OCI-M1 (cell line): ENCODE measurements around the gene TRIM72.
"Not testable (repeated sequence)": the region's sequence is repeated elsewhere in the genome, so short reads cannot be mapped to it uniquely, and the experiment has no call there.

Experiments
- DNase-seq: peaks from one replicate; lab custom pipeline; 2025; lab: John Stamatoyannopoulos, UW

The TRIM72 gene

DNA sequence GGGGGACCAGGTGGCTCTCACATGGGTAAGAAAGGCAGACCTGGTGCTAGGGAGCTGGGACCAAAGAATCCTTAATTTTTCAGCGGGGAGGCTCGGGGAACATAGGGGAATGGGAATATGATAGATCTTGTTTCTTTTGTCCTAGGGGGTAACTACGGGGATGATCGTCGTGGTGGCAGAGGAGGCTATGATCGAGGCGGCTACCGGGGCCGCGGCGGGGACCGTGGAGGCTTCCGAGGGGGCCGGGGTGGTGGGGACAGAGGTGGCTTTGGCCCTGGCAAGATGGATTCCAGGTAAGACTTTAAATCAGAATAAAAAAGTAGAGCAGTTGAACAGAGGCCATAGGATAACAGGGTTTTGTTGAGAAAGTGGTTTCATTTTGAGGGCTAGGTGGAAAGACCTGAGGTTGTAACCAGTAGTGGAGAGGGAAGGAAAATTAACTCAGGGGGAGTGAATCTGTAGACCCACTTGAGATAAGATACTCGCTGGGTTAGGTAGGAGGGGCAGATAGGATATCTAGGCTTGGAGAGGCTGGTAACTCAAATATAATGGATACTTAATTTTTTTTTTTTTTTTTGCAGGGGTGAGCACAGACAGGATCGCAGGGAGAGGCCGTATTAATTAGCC is 23.0 kb upstream of the TRIM72 start:
- no peak for DNase-seq

DNA sequence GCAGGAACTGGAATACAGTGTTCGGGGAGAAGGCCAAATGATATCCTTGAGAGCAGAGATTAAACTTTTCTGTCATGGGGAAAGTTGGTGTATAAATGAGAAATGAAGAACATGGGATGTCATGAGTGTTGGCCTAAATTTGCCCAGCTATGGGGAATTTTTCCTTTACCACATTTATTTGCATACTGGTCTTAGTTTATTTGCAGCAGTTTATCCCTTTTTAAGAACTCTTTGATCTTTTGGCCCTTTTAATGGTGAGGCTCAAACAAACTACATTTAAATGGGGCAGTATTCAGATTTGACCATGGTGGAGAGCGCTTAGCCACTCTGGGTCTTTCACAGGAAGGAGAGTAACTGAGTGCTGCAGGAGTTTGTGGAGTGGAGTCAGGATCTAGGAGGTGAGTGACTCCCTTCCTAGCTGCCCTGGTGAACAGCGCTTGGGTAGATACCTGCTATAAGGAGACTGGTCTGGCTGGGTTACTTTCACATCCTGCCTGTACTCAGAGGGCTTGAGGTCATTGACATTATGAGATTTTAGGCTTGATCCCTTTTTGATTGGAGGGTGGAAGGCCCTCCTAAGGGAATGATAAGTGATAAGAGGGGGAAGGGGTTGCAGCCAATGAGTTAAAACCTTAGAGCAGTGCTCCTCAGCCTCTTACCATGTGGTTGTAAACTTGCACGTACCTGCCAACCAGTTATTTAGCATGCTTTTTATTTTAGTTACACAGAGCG is 22.1 kb upstream of the TRIM72 start:
- DNase-seq: no peak

DNA sequence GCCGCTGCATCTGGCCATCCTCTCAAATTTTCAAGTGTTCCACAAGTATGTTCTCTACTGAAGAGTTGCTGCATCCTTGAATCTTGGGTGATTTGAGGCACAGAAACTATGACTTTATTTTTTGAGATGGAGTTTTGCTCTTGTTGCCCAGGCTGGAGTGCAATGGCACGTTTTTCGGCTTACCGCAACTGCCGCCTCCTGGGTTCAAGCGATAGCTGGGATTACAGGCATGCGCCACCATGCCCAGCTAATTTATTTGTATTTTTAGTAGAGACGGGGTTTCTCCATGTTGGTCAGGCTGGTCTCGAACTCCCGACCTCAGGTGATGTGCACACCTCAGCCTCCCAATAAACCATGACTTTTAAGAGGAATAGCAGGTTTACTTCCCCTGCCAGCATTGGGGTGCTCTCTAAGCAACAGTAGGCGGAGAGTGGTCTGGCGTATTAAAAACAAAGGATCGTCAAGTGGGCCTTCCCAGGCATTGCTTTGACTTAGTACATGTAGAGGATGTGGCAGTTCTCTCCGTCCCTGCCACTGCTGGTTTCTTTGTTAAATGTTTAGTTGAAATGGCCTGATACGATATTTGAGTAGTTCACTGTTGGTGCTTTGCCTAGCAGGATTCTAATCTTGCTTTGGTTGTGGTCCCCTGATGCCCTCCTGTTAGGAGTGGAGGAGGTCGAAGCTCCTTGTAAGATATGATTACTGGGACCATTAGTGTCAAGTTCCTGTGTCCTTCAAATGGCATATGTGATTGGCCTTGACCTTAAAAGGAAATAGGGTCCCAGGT is 20.9 kb upstream of the TRIM72 start:
- DNase-seq: no peak

DNA sequence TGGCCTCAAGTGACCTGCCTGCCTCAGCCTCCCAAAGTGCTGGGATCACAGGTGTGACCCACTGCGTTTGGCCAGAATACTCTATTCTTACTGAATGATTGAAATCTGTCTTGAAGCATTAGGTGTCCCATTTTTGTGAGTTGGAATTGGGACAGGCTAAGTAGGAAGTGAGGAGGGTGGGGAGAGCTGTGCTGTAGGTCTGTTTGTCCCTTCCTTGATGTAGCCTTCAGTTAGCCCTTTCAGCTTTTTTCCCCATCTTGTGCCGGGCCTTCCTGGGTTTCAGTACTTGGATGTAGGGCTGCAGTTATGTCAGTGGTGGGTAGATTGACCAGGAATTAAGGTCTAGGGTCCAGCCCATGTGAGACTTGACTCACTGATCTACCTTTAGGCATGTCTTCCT is 20.0 kb upstream of the TRIM72 start:
- DNase-seq: no peak

DNA sequence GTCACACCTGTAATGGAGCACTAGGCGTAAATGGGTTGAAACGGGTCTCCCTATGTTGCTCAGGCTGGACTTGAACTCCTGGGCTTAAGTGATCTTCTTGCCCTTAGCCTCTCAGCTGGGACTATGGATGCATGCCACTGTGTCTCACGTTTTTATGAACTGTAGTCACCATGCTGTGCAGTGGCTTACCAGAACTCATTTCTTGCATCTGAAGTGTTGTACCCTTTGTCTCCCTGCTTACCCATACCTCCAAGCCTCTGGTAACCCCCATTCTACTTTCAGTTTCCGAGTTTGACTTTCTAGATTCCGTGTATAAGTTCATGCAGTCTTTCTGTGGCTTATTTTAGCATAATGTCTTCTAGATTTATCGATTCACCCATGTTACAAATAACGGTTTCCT is 19.0 kb upstream of the TRIM72 start:
- DNase-seq: no peak

DNA sequence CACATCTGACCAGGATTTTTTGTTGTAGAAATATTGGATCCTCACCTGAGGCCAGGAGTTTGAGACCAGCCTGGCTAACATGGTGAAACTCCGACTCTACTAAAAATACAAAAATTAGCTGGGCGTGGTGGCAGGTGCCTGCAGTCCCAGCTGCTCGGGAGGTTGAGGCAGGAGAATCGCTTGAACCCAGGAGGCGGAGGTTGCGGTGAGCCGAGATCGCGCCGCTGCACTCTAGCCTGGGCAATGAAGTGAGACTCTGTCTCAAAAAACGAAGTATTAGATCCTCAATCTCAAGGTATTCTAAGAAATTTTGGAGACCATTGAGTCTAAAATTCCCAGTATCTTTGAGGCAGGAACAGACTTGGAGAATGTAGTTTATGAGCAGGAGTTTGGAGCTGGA is 18.1 kb upstream of the TRIM72 start:
- DNase-seq: not testable (repeated sequence)

DNA sequence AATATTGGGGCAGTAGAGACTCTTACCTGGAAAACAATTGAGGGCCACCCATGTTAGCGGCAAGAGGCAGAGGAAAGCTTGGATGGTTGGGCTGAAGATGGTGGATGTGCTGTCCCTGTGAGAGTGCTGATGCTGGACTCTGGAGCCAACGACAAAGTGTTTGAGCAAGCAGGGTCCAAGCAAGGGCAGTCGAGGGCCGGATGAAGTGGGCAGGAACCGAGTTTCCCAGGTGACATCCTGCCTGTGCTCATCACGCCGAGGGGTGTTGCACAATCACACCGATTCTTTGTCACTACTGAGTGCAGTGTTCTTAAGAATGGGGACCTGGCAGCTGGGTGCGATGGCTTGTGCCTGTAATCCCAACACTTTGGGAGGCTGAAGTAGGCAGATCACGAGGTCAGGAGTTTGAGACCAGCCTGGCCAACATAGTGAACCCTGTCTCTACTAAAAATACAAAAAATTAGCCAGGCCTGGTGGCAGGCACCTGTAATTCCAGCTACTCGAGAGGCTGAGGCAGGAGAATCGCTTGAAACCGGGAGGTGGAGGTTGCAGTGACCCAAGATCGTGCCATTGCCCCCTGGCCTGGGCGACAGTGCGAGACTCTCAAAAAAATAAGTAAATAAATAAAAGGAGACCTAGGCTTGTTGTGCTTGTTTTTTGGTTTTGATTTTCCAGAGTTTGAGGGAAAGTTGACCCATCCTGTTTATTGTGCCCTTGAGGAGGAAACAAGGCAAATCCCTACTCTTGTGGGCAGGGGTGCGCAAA is 17.4 kb upstream of the TRIM72 start:
- no peak for DNase-seq

DNA sequence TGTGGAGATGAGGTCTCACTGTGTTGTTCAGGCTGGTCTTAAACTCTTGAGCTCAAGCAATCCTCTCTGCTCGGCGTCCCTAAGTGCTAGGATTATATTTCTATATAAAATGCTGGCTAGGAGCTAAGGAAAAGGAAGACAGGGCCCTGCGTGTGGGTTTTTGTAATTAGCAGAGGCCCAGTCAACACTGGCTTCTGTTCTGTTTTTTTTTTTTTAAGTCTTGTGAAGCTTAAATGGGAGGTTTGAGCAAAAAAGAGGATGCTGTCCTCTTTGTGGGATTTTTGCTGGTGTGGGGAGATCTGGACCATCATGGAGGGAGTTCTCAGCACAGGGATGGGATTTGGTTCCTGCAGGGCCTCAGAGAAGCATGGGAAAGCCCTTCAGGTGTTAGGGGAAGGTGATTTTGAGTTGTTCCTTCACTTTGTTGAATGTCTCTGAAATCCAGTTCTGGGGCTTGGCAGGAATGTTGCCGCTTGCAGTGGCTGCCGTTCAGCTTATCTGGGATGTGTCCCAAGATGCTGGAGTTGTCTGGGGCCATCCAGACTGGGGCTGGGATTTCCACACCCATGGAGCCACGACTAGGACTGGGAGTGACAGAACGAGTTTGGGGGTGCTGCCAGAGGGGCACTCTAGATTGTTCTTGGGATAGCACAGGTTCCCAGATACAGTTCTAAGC is 15.6 kb upstream of the TRIM72 start:
- no peak for DNase-seq

DNA sequence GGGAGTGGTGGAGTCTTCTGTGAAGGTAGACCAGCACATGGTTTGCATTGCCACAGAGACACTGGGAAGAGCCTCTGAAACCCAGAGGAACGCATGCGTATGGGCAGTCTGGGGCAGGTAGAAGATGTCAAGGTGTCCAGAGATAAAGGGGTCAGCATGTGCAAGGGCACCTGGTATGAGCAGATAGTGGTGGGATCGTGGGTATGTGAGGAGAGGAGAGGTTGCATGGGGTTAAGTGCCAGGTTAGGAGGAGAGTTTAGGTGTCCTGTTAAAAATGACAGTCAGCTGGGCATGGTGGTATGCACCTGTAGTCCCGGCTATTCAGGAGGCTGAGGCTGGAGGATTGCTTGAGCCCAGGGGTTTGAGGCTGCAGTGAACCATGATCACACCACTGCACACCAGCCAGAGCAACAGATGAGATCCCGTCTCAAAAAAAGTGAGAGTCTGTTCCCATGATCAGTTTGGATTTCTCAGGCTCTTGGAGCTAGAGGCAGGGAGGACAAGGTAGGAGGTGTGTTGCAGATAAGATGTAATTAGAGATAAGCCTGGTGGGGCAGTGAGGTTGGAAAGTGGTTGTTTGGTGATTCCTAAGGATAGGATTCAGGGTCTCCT is 14.4 kb upstream of the TRIM72 start:
- no peak for DNase-seq

DNA sequence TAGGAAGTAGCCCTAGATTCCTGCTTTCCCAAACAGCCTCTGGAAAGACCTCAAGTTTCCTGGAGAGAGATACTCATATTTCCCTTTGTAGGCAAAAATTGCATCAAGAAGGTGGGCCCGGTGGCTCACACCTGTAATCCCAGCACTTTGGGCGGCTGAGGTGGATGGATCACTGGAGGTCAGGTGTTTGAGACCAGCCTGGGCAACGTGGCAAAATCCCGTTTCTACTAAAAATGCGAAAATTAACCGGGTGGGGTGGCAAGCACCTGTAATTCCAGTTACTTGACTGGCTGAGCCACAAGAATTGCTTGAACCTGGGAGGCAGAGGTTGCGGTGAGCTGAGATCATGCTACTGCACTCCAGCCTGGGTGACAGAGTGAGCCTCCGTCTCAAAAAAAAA is 13.8 kb upstream of the TRIM72 start:
- not testable (repeated sequence) for DNase-seq

DNA sequence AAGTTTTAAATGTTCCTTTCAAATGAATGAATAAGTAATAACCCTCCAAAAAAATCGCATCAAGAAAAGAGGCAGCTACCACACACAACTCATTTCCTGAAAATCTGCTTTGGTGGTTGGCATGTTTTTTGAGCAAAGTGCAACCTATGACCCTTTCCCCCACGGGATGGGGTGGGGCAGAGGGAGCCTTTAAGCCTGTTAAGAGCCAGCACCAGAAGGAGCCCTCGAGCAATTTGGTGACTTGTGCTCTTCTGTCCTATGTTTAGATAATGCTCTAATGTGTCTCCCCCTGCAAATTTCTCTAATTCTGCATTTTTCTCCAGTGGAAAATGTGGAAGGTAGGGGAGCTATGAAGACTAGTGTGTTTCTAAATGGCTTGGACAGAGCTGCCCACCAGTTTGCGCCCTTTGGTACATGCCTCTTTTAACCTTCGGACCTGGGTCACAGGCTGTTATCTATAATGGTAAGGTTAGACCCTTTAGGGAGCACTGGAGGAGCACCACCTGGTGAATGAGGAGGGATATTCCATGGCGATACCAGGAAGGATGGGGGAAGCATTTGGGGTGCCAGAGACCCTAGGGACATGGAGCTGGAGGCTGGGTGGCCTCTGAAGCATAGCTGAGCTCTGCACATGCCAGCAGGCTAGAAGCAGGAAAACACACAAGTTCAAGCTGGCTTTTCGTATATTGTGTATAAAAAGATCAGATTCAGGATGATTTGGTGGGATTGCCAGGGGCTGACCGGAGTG is 12.9 kb upstream of the TRIM72 start:
- DNase-seq: peak; percentile 82

DNA sequence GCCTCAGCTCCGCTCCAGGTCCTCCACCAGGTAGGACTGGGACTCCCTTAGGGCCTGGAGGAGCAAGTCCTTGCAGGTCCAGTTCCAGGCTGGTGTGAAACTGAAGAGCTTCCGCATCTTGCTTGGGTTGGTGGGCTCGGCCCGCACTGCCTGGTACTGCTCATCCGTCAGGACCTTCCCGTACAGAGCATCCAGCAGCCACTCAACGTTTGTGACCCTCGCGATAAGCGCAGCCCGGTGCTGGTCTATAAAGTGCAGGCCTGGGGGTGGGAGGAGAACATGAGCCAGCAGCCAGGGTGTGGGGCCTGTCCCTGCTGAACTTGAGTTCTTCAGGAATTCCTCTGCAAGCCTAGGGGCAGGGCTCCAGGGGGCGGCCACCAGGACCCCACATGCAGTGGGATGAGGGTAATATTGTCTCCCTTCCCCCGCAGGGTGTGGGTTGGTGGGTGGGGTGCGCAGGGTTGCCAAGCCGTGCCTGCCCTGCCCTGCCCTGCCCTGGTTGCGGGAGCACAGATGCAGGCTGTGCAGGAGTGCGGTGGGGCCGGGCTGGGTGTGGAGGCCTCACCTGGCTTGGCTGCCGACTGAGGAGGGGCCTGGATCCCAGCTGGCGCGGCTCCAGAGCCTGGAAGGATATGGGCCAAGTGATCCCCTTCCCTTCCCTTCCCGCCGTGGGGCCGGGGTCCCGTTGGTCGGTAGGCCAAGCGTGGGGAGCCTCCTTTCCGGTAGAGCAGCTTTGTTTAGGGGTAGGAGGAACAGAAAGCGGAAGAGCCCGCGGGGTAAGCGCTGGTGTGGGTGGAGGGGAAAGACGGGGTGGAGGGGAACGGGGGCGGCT is 12.1 kb upstream of the TRIM72 start:
- DNase-seq: peak; percentile 46

DNA sequence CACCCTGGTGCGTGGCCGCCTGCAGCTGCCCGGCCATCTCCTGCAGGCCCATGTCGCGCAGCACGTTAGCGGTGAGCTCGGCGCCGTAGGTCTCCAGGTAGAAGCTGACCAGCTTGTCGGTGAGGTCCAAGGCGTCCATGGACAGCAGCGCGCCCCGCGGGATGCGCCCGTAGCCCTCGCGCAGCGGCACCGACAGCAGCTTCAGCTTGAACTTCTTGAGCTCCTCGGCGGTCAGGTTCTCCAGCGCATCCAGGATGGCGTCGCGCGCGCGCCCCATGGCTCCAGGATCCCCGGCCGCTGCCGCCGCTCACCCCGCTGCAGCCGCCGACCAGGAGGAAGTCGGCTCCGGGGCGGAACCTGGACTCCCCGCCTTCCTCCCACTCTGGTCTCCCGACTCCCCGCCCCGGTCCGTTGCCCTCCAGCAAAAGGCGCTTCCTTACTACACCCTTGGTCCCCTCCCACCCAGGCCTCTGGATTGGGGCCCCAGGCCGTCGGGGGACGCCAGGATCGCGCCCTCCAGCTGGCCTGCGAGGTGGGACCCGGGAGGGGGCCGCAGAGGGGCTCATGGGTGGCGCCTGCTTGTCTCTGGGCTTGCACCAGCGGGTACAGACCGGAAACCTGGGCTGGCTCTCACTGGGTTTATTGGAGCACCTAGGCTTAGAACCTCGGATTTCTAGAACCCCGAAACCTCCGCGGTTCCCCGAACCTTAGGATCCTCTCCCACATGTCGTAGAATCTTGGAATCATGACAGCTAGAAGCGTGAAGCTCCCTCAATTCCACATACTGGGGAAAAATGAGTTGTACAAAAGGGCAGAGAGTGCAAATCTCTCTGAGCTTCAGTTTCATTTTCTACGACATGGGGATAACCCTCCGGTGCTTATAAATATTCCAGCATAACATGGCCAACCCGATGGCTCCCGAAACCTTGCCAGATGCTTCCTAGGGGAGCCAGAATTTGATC is 11.2 kb upstream of the TRIM72 start, which contains the start of gene PYCARD:
Gene PYCARD (minus strand): TSS at position 347 of the 962 bp plus-strand sequence. CDS start 70 bp downstream, at position 277.
- no peak for DNase-seq

DNA sequence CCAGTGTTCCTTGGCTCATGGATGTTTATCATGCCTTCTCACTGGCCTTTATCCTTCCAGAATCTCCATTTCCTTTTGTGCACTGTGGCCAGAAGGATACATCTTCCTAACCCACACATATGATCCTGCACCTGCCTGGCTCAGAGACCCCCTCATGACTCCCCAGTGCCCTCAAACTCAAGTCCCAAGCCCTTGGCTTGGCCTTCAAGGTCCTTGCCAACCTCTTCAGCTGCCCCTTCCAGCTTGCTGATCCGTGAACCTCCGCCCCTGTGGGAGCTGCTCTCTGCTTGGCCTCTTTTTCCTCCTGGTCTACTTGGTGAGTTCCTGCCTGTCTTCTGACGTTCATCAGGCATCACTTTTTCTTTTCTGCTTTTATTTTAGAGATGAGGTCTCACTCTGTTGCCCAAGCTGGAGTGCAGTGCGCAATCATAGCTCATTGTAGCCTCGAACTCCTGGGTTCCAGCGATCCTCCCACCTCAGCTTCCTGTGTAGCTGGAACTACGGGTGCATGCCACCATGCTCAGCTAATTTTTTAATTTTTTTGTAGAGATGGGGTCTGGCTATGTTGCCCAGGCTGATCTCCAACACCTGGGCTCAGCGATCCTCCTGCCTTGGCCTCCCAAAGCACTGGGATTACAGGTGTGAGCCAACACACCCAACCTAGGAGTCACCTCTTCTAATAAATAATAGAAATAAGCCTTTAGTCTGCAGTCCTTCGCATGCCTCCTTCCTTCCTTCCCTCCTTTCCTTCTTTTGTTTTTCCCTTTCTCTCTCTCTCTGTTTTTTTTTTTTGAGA is 8.8 kb upstream of the TRIM72 start:
- no peak for DNase-seq

DNA sequence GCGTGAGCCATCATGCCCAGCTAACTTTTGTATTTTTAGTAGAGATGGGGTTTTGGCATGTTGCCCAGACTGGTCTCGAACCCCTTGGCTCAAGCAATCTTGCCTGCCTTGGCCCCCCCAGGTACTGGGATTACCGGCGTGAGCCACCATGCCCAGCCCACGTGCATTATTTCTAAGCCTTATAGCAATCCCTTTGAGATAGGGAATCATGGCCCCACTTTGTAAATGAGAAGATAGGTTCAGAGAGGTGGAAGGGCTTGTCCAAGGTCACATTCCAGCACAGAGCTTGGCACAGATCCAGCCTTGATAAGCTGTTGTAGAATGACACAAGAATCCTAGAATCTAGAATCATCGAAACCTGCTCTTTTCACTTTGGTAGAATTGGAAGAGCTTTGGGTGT is 7.1 kb upstream of the TRIM72 start:
- peak; percentile 18 for DNase-seq

DNA sequence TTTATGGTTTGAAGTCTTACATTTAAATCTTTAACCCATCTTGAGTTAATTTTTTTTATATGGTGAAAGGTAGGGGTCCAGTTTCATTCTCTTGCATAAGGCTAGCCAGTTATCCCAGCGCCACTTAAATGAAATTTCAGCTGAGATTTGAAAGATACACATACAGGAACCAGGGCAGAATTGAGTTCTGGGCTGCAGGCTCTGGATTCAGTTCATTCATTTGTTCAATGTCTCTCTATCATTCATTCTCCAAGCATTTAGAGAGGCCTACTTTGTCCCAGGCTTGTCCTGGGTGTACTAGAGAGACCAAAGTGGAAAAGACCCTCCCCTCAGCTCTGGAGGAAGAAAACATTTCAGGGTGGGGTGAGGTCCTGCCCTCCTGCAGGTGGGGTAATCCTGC is 577 bp upstream of the TRIM72 start:
- no peak for DNase-seq

DNA sequence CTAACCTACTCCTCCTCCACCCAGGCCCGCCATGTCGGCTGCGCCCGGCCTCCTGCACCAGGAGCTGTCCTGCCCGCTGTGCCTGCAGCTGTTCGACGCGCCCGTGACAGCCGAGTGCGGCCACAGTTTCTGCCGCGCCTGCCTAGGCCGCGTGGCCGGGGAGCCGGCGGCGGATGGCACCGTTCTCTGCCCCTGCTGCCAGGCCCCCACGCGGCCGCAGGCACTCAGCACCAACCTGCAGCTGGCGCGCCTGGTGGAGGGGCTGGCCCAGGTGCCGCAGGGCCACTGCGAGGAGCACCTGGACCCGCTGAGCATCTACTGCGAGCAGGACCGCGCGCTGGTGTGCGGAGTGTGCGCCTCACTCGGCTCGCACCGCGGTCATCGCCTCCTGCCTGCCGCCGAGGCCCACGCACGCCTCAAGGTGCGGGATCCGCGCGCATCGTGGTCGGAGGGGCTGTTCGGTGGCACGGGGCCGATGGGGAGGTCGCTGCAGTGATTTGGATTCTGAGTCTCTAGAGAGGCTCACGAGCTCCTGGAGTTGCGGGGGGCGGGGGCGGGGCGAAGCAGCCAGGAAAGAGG is 878 bp downstream of the TRIM72 start:
- DNase-seq: no peak
